Measurements from ENCODE around the gene MPO.
A peak's percentile ranks its signal among the peaks of the same experiment; 100 is the strongest.

The MPO gene, protein sequence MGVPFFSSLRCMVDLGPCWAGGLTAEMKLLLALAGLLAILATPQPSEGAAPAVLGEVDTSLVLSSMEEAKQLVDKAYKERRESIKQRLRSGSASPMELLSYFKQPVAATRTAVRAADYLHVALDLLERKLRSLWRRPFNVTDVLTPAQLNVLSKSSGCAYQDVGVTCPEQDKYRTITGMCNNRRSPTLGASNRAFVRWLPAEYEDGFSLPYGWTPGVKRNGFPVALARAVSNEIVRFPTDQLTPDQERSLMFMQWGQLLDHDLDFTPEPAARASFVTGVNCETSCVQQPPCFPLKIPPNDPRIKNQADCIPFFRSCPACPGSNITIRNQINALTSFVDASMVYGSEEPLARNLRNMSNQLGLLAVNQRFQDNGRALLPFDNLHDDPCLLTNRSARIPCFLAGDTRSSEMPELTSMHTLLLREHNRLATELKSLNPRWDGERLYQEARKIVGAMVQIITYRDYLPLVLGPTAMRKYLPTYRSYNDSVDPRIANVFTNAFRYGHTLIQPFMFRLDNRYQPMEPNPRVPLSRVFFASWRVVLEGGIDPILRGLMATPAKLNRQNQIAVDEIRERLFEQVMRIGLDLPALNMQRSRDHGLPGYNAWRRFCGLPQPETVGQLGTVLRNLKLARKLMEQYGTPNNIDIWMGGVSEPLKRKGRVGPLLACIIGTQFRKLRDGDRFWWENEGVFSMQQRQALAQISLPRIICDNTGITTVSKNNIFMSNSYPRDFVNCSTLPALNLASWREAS

DNA sequence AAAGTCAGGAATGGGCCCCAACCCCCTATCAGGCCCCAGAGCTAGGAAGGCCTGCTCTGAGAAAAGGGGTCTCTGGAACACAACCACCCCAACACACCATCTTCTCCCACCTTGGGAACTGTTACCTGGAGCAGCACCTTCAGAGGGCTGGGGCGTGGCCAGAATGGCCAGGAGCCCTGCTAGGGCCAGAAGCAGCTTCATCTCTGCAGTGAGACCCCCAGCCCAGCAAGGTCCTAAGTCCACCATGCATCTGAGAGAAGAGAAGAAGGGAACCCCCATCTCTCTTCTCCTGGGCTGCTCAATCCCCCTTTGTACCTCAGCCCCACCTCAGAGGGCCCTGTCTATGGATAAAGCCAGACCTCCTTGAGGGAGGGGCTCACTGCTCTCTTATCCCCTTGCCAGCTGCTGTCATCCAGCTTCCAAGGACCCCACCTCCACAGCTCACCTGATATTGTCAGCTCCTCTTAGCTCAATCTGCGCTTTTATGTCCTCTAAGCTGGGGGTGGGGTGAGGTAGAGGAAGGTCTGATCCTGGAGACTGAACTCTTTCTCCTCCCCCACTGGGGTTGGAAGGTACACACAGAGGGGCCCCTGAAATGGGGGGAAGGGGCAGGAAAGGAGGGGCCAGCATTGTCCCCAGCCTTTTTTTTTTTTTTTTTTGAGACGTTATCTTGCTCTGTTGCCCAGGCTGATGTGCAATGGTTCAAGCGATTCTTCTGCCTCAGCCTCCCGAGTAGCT lies at the start of gene MPO:
MPO (minus strand) TSS at position 456 of the 738 bp plus-strand sequence; CDS start at position 279, 177 bp downstream.
- peak; percentile 69 for DNase-seq

DNA sequence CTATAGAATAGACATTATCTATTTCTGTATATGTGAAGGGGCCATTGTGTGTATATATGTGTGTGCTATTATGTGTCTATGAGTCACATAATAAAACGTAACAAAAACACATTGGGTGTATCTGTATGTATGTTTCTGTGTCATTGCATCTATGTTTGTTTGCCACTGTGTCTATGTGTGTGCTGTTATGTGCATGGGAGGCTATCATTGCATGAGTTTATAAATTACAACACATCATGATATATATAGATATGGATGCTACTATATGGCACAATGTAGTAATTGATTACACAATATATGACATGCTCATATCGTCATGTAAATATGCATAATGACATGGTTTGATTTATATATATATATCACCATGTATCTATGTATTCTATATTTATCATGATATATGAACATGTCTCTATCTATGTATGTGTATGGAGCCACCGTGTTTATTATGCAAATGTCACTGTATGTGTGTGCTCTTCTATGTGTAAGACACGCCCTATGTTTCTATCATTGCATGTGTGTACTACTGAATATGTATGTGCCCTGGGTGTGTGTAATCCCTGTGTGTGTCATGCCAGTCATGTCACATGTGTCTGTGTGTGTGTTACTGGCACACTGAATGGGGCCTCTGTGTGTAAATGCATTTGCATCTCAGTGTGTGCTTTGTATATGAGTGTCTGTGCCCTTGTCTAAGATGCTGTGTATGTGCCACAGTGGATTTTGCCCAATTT lies 49.2 kb upstream of the MPO start:
- DNase-seq, result peak; percentile 79

DNA sequence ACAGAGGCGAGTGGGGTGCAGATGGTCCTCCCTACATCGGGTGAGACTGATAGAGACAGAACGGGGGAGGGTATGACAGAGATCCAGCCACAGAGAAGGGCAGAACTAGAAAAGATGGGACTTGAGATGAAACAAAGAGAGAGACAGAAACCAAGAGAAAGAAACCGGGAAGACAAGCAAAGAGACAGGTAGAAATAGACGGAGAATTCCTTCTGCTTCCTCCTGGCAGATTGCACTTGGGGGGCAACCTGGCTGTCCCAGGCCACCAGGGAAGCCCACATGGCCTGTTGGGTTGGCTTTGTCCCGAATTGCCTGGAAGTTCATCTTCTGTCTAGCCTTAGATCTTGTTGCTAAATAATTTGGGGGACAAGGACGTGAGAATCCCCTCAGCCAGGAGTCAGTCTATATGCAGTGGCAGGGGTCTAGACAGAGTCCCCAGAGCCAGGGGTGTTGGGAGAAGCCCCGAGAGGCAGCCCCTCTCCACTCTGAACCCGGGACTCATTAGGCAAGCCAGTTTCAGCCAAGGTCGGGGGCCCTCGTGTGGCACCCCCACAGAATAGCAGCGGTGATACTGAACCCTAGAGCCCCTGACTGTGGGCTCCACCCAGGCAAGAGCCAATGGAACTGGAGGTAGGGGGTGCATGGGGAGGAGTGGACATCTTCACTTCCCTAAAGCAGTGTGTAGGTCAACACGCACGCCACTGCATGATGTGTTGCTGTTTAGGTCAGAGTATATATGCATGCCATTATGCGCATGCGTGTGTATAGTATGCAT lies 48.5 kb upstream of the MPO start:
- peak; percentile 98 for DNase-seq

DNA sequence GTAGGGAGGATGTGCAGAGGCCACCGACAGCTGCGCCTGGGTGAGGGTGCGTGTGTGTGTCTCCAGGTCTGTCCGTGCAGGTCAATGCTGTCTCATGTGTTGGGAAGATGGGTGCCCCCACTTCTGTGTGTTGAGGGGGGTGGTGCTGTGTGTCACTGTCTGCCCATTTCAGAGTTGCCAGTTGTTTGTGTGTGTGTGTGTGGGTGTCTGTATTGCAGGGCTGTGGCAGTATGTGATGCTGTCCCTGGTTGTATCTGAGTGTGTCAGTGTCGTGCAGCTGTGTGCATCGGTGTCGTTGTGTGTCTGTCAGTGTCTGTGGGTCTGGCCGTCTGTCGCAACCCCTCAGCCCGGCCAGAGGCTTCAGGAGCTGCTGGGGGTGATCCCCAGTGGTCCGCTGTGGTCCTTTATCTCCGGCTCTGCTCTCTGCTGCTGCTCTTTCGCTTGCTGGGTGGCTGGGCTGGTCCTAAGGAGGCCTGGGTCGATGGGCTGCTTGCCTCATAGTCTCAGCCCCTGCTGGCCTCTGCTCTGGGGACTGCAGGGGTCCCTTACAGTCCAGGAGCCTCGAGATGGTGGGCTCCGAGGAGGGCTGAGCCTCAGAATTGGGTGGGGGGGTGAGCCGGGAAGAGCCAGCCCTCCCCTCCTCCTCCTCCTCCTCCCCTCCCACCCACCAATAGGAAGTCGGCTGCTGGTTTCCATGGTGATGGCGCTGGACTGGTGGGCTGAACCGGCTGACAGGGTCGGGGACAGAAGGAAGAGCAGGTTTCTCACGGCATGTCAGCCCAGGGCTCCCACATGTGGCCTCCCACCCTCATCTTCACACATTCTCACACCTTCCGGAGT lies 47.7 kb upstream of the MPO start, which contains the start of gene TSPOAP1:
TSPOAP1 (minus strand) TSS at position 601 of the 840 bp plus-strand sequence. CDS start 875 bp downstream, outside the sequence.
- peak; percentile 98 for DNase-seq

DNA sequence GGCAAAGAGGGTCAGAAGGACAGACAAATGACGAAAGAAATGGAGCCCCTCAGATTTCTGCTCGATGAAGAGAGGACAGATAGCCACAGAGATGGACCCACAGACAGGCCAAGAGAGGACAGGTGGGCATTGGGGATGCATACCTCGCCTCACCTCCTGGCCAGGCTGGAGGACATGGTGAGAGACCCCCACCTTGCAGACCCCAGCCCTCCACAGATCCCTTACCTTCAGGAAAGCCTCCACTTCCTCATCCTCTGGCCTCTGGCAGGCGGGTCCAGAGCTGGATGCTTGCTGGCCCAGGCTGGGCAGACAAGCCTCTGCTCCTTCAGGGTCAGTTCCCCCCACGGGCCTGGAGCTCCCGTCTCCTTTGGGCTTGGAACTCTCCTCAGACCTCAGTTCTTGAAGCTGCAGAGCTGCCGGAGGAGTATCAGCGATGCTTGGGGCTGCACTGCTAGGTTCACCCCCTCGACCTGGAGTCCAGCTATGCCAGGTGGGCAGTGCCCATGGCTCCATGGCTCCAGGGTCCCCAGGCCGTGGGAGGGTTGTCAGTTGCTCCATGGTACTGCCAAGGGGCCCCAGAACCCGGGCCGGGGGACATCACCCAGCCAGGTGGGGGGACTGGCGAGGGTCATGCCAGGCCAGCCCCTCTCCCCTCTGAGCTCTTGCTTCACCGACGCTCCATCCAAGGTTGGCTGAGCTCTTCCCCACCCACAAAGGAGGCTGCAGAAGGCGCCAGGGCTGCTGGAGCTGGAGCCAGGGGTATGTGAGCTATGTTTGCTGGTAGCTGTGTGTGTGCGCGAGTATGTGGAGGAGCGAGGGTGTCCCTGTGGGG lies 46.8 kb upstream of the MPO start:
- peak; percentile 70 for DNase-seq

DNA sequence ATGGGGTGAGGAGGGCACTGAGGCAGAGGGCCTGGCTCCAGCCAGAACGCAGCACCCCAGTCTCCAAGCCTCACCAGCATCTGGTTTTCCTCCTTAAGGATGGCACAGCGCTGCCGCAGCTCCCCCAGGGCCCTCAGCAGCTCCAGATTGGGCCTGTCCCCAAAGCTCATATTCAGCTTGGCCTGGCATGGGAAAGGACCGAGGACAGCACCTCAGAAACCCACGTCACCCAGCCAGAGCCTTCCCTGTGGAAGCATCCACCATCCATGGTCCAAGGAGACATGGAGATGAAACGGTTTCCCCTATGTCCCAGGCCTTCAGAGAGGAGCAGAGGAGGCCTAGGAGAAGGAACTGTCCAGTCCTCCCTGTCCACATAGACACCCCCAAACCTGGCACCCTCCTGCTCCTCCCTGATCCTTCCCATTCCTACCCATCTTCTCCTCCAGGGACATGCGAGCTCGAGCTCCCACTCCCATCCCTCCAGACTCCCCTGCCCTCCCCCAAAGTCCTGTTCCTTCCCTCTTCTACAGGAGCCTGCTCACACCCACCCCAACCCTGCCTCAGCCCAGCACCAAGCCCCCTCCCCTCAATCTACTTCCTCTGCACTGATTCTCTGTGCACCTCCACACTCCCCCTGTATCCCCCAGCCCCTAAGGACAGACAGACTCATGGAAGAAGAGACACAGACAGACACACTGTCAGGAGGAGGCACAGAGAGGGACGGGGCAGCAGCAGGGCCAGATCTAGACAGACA lies 46.1 kb upstream of the MPO start:
- peak; percentile 51 for DNase-seq

DNA sequence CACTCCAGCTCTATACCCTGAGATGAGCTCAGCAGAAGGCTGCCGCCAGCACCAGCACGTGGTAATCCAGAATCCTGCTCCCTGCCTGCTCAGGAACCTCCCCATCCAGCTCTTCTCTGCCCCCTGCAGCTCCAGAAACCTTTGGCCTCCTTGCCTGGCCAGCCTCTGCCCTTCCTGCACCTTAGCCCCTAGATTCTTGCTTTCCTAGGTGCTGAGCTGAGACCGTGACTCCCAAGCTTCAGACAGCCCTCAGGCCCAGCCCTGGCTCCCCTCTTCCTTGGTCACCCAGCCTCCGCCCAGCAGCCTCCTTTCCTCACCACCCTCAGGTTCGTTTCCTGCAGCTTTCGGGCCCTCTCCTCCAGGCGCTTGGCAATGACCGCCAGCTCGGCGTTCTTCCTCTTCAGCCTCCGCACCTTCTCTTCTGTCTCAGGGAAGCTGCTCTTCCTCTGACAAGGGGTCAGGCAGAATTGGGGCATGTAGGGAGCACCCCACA lies 45.3 kb upstream of the MPO start:
- peak; percentile 59 for DNase-seq

DNA sequence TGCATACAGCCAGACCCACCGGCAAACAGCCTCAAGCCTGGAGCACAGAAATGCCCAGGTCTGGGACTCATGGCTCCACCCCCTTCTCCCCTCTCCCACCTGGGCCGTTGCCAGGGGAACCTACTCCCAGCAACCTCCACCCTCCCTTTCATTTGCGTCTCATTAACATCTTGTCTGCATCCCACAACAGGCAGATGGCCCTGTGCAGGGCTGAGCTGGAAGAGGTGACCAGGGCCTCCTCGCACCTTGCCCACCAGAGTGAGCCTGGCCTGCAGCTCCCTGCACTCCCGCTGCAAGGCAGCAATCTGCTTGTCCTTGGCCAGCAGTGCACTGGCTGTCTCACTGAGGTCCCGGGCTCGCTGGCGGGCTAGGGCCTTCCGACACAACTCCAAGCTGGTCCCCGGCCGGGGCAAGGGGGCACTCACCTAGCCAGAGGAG lies 44.6 kb upstream of the MPO start:
- peak; percentile 43 for DNase-seq

DNA sequence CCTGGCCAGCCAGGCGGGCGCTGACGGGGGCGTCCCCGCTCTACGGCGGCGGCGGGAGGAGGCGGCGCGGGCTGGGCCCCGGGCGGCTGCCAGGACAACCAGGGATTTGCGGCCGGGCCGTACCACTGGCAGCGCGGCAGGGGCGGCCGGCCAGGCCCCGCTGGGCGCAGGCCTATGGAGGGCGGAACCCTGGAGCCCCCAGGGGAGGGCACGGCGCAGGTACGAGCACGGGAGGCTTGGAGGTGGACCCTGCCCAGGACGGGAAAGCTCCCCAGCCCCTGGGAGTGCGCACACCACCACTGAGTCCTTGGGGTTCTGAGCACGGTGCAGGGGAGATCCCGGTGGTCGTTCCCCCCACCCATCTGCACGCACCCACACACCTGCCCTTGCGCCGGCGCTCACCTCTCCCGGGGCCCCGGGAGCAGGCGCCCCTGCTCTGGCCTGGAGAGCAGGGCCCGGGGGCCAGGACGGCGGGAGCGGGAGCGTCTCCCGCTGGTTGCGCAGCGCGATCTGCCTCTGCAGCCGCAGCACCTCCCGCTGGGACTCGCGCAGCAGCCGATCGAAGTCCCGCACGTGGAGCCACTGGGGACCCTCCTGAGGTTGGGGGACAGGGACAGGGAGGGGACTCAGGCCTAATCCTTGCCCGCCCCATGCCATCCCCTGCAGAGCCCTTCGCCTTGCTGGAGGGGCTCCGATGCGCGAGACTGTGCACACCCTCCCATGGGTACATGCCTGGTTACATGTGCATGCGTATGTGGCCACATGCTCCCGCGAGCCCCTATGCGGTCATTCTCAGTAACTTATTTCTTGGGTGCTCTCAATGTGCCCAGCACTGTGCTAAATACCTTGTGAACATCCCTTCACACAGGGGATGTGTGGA lies 43.9 kb upstream of the MPO start:
- peak; percentile 71 for DNase-seq

DNA sequence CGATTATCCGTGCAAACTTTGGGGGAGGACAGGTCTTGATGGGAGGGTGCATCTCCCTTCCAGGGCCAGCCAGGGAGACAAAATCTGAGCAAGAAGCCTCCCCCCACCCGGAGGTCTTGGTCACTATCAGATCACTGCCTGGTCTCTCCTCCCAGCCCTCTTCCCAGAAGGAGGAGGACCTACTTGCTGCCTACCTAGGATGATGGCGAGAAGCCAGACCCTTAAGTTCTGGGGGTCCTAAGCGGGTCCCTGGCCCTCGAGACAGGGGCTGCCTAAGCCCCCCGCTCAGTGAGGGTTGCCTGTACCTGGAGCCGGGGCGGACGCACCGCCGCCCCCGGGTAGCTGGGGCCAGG lies 43.3 kb upstream of the MPO start:
- DNase-seq, result no peak

DNA sequence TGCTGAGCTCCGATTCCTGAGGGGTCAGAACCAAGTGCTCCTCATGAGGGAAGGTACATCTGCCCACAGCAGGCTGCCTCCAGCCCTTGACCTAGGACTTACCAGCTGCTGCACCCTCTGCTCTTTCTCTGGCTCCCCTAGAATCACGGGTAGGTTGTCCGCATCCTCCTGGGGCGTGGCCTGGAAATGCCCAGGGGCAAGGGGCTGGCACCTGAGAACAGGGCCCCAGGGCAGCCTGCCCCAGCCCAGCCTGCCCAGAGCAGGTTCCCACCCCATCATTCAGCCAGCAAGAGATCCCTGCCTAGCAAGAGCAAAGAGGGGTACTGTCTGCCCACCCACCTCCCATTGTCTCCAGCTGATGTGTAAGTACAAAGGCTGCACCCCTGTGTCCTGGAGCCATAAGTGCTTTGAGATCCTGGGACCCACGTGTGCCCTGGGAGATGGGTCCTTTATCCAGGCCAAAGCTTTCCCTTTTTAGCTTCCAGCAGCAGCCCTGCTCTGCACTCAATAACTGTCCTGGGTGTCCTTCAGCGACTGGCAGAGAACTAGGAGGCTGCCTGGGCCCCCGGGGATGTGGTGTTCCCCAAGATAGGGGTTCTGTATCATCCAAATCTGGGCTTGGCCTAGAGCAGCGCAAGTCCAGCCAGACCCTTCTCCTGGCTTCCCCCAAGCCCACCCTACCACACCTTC lies 42.8 kb upstream of the MPO start:
- no peak for DNase-seq

DNA sequence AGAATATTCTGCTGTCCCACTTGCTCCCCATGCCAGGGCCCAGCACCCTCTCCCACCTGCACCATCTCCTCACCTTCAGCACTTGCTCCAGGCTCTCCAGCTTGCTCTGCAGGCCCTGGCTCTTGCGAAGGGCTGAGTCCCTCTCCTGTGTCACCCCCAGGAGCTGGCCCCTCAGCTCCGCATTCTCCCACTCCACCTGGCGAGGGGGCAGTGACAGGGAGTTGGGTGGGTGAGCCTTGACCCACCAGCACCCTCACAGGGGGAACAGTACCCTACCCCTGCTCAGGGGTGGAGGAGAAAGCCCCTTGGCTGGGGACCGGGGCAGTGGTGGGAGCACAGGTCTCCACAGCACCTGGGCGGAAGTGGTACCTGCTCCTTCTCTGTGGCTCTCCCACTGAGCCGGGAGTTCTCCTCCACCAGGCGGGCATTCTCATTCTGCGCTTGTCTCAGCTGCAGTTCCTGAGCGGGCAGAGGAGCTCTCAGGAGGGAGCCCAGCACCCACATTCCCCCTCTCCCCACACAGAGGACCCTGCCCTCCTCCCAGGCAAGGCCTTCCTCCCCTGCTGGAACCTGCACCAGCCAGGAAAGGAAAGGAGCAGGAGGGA lies 41.9 kb upstream of the MPO start:
- DNase-seq, result no peak

DNA sequence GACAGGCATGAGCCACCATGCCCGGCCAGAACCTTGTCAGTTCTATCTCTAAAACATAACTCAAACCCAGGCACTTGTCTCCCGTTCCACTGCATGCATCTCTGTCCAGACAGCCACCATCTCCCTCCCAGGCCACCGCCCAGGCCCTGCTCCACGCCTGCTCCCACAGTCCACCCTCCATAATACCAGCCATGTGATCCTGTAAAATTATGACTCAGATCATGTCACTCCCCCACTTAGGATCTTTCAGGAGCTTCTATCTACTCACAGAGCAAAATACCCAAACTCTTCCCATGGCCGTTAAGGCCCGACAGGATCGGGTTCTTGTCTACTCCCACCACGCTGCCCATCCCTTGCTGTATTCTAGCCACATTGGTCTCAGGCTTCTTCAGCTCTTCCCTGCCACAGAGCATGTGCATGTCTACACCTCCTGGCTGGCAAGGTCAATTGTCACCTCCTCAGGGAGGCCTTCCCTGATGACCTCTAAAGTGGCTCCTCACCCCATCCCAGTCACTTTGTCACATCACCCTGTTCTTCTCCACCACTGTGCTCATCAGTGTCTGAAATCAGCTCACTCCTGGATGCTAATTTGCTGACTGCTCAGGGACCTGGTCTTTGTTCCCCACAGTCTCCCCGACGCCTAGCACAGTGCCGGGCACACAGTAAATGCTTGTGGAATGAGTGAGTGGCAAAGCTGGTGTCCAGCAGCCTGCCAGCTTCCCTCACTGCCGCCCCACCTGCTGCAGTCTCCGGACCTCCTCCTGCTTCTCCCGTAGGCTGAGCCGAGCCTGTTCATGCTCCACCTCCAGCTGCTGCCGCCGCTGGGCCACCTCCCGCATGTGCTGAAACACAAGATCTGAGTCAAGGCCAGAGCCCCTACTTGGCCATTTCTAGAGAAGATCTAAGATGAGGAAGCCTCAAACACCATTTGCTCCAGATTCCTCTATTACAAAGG lies 41.1 kb upstream of the MPO start:
- no peak for DNase-seq

DNA sequence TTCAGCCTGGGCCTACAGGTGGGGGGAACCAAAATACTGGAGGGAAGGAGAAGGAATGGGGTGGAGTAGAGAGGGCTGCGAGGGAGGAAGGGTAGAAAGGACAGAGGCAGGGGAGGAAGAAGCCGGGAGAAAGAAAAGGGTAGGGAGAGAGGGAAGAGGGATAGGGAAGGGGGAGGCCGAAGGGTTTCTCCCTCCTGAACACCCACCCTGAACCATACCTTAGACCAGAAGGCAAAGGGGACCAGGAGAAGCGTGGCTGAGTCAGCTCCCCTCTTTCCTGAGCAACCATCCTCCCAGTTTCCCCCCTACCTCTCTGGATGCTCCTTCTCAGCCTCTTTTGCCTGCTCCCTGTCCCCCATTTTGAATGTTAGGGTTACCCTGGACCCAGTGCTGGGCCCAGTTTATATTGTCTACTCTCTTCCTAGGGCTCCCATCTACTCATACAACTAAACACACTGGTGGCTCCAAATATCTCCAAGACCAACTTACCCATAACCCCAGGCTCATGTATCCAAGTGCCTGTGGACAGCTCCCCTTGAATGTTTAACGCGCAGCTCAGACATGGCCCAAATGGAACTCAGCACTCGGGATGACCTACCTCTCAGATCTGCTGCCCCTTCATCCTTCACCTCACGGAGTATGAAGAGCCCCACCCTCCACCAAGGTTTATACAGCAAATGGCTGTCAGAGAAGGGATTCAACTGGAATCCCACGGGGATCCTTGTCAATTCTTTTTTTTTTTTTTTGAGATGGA lies 40.0 kb upstream of the MPO start:
- no peak for DNase-seq

DNA sequence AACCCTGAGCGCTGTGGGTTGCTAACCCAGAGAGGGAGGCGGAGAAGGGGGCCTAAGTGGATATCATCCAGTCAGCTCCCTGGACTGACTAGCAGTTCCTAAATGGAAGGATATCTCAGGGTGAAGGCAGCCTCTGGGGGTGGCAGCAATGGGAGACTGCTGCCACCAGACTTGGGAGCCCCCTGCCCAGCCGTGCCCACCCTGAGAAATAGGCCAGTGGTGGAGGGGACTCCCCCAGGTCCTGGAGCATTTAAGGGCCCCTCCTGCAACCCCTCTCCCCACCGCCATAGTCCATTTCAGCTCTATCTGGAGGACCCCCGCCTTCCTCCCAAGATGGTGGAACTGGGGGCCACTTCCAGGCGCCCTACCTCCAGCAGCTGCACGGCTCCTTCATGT lies 39.4 kb upstream of the MPO start:
- no peak for DNase-seq
